K562 (cell line): ENCODE measurements around the gene SEMA3F. TPM values are rescaled to one million over a fixed set of nuclear protein-coding genes. Genes with fewer than 3 reads are reported as not detected.

ENCODE experiments used
- BCOR ChIP-seq: fragments of 450-650 bp; IDR thresholded peaks from 2 replicates; pipeline ENCODE4 v1.6.1; 2016
- FOXK2 ChIP-seq, 2 experiments: fragments of 450-650 bp; IDR thresholded peaks in 1 of 2; conservative IDR thresholded peaks in 1 of 2; 2 replicates each; pipeline ENCODE4 v1.6.1; 2016; ENCODE audit warnings: low read depth in 2 of 2, mild to moderate bottlenecking in 1 of 2
- MAFG ChIP-seq: fragments of 450-650 bp; conservative IDR thresholded peaks from 2 replicates; pipeline ENCODE4 v1.6.1; 2016; ENCODE audit warnings: missing genetic modification characterization, missing compliant biosample characterization
- NEUROD1 ChIP-seq: fragments of 150-350 bp; IDR thresholded peaks from 2 replicates; pipeline ENCODE4 v1.6.1; 2014; ENCODE audit warnings: borderline replicate concordance, low read length, low read depth; ENCODE audit not compliant: partially characterized antibody
- POLR2G ChIP-seq: fragments of 200-400 bp; formaldehyde crosslinking; IDR thresholded peaks from 2 replicates; pipeline ENCODE4 v1.6.1; 2017; ENCODE audit warnings: low read depth, mild to moderate bottlenecking, antibody characterized with exemption, low read length, moderate library complexity
- RB1 ChIP-seq: fragments of 450-650 bp; IDR thresholded peaks from 2 replicates; pipeline ENCODE4 v1.6.1; 2017; ENCODE audit warnings: low read depth, mild to moderate bottlenecking
- RREB1 ChIP-seq: fragments of 250-450 bp; sonication (Bioruptor Pico); IDR thresholded peaks from 2 replicates; pipeline ENCODE4 v1.4.0; 2020
- TCF7L2 ChIP-seq: fragments of 150-350 bp; IDR thresholded peaks from 2 replicates; pipeline ENCODE4 v1.6.1; 2016; ENCODE audit warnings: low read depth, mild to moderate bottlenecking, low read length, moderate library complexity
- USF1 ChIP-seq: sonication (generic); formaldehyde crosslinking; IDR thresholded peaks from 2 replicates; pipeline ENCODE4 v1.9.0; 2022; ENCODE audit warnings: mild to moderate bottlenecking, missing genetic modification reagents
- ZBTB11 ChIP-seq, 3 experiments: fragments of 200-800 bp in 1 of 3; fragments of 250-450 bp in 1 of 3; fragments of 450-650 bp in 1 of 3; sonication (Bioruptor Pico) in 1 of 3; sonication (Bioruptor generic) in 1 of 3; formaldehyde crosslinking in 1 of 3; IDR thresholded peaks; 2 replicates each; pipeline versions ENCODE4 v1.6.1 to v1.8.0; 2016 to 2022; ENCODE audit warnings: mild to moderate bottlenecking in 2 of 3, missing genetic modification characterization in 2 of 3, missing compliant biosample characterization in 1 of 3, moderate library complexity in 1 of 3
- ZNF512 ChIP-seq: IDR thresholded peaks from 2 replicates; pipeline ENCODE4 v1.6.1; 2016; ENCODE audit warnings: missing genetic modification characterization, missing compliant biosample characterization
- ZSCAN32 ChIP-seq: fragments of 450-650 bp; formaldehyde crosslinking; IDR thresholded peaks from 2 replicates; pipeline ENCODE4 v1.4.0; 2020; ENCODE audit warnings: mild to moderate bottlenecking, moderate library complexity
- ZZZ3 ChIP-seq: fragments of 450-650 bp; IDR thresholded peaks from 2 replicates; pipeline ENCODE4 v1.6.1; 2016; ENCODE audit warnings: antibody characterized with exemption, mild to moderate bottlenecking, moderate library complexity
- polyA plus RNA-seq, 8 experiments: library from polyadenylated mRNA; depleted of rRNA in 4 of 8; stranded (reverse) in 5 of 8; unstranded in 3 of 8; fragments of >200 nt; fragmentation: Nextera tagmentation in 2 of 8; fragmentation: Illumina TruSeq in 1 of 8; extraction: Ambion mirVana in 2 of 8; extraction: Trizol in 1 of 8; gene quantifications; 2 replicates each; pipeline versions ENCODE4 v1.2.1 to v1.2.3, GENCODE V29; 2011 to 2014; ENCODE audit warnings: inconsistent platforms in 1 of 8, missing spikeins in 1 of 8
- total RNA-seq, 7 experiments: library from RNA; depleted of rRNA in 6 of 7; stranded (reverse); fragments of >200 nt in 6 of 7; fragmentation: Illumina TruSeq in 2 of 7; extraction: Trizol in 2 of 7; gene quantifications; 2 replicates each; pipeline versions ENCODE4 v1.2.1 to v1.2.3, GENCODE V29; 2011 to 2021; ENCODE audit warnings: low replicate concordance in 1 of 7

SEMA3F gene
- total and polyA plus RNA-seq, 9 of the 15 experiments (the other 6 are each of a cell fraction or from before 2014, with no cell fraction given) = 0.58 to 3.0 (median 2.0) TPM; not detected in 2

- TF ChIP-seq ZBTB11 (CRISPR knock-in tag; IDR thresholded peaks at IDR 0.05) (peak in 1 of 3 experiments; percentile 68; a peak in 1 of 6 replicates), ZZZ3 (no peak), USF1 (CRISPR knock-in tag) (no peak), FOXK2 (conservative IDR thresholded peaks at IDR 0.05 in 1 of 2, IDR thresholded peaks at IDR 0.05 in 1 of 2; ENCODE audit: low read depth in 2 of 2) (no peak), POLR2G (peak; percentile 57), RREB1 (no peak), ZSCAN32 (CRISPR knock-in tag) (no peak), MAFG (tag) (no peak), TCF7L2 (no peak), ZNF512 (no peak), NEUROD1 (no peak), BCOR (no peak), RB1 (no peak)
Observed at GRCh38 chr3:50237754-50238548, 82.8 kb downstream of the SEMA3F start (continued).
